Measurements from ENCODE around the gene IMPACT.

The IMPACT gene

DNA sequence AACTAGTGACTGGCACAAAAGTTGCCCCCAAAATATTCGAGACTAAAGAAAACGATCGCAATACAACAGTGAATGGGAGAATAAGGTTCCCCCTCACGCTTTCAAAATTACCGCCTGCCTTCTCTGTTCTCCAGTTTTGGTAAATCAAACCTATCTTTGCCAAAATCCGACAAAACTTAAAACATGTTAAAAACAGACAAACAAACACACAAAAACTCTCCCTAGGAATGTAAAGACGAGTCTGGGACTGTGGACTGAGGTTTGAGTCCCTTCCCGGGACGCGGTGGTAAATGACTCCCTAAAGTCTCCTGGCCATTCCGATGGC, 435 bp upstream of the IMPACT start:
- DNase-seq = no peak

DNA sequence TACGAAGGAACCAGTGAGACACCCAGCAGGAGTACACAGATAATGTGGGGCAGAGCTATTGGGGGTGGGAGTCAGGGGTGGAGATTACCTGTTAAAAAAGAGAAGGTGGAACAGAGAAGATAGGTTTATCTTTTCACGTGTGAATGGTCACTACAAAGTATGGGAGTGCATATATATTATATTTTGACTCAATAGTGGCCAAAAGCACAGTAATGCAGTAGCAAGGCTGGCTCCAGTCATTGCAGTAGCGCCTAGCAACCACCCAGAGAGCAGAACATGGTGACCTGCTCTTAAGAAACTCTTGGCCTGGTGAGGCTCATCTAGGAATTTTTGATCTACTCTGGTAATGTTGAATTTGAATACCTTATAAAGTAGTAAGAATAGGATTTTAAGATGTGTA, 1.0 kb downstream of the IMPACT start:
- DNase-seq = no peak

DNA sequence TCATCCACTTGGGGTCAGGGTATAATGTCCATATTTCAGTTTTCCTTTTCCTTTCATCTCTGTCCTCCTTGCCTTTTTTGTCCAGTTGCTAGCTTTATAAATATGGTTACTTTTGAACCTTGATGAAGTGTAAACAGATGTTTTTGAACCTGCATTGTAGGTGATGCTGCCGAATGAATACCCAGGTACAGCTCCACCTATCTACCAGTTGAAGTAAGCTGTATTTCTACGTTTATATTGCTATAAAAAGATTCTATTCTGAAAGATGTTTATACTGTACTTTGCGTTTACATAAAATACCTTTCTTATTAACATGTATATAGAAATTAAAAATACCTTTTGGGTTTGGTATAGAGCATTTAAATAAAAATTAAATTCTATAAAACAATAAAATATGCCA, 2.2 kb downstream of the IMPACT start:
- DNase-seq = no peak

DNA sequence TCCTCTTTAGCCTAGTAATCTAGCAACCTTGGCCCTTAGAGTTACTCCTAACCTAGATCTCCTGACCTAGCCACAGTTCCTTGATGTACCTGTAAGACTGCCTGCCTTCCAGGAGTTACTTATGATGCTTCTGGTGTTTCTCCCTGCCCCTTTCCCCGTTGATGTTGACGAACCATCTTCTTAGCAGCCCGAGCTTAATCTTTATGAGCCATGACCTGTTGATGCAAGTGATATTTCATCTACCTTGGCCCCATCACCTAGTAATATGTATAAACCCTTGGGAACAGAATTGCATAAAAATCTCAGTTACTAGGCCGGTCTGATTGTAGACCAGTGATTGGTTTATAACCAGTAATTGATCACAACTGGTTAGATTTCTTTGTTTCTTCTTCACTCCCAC, 2.7 kb downstream of the IMPACT start:
- DNase-seq = no peak

DNA sequence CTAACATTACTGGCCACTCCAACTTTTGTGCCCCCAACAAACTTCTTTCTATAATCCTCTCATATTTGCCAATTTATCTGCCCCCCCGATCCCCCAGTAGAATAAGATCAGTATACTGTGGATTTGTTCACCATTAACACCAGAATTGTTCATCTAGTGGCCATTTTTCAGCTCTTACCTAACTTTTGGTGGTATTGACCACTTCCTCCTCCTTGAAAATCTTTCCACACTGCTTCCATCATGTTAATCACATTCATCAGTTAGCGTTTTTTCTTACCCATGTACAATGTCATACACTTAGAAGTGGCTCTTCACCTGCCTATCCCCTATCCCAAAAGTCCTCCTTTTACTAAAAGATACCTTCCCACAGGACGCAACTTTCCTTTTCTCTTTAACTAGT, 6.1 kb downstream of the IMPACT start:
- DNase-seq = no peak

DNA sequence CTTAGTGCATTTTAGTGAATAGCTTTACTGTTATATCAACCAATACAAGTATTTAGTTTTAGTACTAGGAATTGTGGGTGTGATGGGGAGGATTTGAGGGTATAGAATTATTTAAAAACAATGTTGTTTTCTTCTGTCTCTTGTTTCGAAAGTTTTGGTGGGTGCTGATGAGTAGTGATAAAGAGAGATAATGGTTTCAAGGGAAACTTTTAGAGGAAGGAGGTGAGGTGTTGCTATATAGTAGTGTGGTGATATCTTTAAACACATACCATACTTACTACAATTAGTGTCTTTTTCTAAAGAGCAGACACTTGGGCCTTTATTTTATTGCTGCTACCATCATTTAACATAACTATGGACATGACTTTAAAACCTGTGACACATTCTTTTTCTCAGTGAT, 10.5 kb downstream of the IMPACT start:
- no peak for DNase-seq

DNA sequence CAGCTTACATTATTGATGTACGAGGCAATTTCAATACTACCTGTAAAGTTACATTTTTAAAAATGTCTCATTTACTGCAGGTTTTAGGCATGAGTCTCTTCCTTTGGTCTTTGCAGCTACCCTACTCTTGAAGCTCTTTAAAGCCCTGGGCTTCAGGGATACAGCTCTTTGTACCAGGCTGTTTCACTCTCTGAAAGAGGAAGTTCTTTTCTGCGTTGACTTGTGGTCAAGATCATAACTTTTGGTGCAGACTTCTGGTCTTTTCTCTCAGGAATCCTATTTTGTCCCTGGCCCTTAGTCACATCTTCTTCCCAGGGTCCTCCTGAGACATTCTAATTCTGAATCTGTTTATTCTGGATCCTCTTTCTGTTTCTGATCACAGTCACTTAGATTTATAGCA, 17.4 kb downstream of the IMPACT start:
- peak; percentile 47 for DNase-seq

DNA sequence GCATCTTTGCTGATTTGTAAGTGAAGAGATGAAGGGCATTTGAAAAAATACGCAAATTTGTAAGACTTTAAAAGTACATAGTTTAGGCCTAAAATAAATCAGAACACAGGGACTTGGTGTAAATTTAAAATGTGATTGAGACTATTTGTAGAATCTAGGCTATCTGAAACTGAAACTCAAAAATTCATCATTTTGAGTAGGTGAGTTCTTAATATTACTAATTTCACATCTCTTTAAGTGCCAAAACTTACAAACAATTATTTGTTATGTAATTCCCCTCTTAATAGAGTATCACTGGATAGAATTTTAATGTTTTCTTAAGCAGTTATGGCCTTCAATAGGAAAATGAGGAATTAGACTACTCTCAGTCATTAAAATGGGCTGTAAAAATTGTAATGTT, 20.0 kb downstream of the IMPACT start:
- DNase-seq = no peak

DNA sequence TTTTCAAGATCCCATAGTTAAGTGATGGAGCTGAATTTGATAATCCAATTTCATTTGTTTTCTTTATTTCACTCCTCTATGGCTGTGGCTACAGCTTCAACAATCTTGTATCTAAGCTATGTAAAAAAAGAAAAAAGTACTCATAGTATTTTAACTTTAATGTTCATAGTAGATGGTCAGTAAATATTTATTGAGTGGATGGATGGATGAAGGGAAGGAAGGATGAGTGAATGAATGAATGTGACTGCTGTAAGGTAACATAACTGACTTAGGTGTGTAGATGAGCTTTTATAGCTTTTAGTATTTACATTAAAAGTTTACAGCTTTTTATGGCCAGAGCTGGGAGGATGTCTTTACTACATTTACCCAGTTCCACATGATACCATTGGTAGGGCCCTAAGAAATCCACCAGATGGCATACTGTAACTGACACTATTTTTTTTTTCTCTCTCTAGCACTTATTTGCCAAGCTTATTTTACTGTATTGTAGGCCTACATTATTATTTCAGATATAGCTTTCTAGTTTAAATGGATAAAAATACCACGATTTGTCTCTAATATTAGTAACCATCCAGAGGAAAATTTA, 20.6 kb downstream of the IMPACT start:
- no peak for DNase-seq

DNA sequence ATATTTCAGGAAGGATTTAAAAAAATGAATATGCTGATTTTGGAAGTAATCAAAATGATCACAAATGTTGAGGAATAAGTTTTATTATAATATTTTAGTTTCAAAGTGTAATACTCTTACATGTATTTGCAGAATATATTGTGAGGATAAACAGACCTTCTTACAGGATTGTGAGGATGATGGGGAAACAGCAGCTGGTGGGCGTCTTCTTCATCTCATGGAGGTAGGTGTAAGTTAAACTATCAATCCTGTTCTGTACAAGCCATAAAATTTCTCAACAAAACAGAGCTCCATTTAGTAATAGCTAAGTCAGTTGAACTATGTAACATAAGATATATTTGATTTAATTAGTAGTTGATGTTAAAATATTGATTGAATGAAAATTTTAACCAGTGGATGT, 21.5 kb downstream of the IMPACT start:
- DNase-seq = no peak

DNA sequence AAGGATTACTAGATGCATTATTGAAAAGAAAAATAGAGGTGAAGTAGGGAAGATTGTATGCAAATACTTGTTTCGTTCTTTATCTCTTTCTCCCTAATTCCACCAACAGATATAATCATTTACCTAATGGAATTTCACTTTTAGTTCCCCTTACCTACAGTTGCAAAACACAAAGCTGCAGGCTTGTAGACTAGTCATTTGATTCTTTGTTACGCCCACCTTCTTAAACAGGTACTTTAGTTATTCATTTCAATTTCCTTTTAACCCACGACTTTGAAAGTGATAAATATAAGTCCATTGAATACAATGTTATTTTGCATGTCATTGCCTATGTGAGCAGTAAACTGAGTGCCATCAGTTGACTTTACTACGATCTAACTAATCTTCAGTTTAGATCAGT, 30.1 kb downstream of the IMPACT start:
- DNase-seq = no peak

DNA sequence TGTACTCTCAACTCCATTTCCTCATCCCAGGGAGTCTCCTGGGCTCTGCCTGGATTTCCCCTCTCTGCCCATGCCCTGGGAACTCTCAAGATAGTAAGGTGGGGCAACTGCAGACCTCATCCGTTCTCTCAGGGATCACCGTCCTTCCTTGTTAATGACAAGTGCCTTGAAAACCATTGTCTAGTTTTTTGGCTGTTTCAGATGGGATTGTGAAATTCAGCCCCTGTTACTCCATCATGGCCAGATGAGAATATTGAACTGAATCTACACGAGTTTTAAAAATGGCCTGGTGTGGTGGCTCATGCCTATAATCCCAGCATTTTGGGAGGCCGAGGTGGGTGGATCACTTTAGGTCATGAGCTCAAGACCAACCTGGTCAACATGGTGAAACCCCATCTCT, 33.3 kb downstream of the IMPACT start:
- no peak for DNase-seq

DNA sequence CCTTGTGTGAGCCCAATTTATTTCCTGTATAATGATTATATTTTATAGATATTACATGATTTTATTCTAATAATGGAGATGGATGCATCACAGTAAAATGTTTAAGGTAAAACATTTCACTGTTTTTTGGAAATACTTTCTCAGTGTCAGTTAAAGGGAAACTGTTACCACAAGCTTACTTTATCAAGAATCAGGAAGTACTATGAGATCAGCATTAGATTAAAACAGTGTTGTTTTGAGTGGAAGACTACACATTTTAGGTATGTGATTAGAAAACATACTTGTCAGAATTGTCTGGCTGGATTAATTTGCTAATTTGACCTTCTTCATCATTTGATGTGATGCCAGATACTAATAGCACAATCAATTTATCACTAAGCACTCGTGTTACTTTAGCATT, 33.9 kb downstream of the IMPACT start, which contains the start of gene HRH4:
Gene HRH4, plus strand, starts transcription at position 250 of the 400 bp plus-strand sequence. Its CDS starts 92 bp downstream, at position 342.
- DNase-seq = no peak

DNA sequence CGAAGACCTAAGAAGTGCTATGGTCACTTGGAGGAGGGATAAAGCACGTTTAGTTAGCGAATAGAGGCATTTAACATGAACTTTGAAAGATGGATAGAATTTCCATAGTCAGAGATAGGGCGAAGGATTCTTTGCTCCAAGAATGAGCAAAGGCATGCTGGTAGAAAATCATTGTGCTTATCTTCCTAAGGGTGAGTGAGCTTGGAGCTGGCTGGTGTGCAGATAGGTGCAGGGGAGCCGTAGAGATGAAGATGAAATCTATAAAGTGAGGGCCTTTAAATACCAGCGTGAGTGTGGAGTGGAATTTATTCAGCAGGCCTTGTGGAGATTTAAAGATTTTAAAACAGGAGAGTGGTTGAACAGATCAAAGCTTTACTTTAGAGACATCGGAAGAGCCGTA, 35.5 kb downstream of the IMPACT start:
- DNase-seq = no peak

DNA sequence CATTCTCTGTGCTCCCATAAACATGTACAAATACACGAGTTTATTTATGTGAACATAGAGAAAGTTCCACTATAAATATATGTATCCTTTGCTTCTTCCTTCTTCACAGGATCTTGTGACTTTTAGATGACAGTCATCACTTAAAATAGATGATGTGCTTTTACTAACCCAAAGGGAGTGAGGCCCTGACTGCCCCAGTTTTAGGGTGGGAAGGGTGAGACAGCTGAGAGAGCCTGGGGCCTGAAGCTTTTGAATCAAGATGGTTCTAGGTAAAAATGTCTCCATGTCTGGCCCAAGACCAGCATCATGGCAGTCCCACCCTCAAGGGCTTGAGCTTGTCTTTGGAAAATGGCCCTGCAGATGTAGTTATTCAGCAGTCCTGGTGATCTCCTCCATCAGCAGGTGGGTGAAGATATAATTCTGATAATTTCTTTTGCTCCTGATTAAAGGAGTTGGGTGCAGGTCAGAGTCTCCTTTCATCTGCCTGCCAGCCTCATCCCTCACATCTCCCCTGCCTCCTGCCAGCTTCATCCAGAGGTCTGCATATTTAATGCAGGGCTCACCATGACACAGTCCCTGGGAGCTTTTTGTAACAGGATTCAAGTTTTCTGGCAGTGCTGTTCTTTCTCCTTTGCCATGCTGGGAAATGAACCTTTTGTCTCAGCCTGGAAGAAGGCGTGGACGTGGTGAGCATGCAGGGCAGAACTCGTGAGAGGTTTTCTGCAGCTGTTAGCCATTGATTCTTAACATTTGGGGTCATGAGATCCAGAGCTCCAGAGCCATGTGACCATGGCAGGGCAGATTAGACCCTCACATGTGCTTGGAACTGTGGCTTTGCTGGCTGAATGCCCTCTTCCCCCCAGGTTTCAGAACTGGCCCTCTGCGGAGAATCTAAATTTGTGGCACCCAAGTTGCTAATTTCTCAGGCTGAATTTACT, 36.6 kb downstream of the IMPACT start:
- DNase-seq = no peak

DNA sequence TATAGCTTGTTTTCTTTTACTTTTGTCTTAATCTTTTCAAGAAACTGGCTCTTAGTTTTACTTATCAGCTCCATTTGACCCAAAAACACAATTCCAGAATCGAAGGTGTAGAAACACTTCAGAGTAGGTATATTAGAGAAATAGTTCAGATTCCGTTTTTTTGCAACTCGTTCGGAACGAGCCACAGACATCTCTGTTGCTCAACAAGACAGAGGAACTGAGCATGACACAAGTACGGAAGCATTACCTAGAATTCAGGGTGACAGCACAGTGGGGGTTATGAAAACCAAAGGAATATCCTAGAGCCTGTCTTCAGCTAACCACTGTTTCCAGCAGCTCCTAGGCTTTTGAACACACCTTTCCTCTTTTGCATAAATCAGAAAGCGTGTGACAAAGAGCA, 39.0 kb downstream of the IMPACT start:
- DNase-seq = no peak

DNA sequence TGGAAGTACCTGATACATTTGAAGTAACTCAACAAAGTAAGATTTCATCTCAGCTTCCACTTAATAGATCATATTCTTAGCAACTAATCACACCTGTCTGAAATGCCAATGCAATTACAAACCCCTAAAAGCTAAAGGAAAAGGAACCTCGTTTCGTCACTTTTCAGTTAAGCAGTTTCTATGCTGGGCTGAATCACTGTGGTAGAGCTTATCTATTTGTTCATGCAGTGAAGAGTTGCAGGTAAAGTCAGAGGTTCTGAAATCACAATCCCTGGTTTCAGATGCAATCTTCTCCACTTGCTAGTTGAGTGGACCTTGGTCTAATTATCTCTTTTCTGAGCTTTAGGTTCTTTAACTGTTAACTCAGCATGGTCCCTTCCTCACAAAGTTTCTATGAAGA, 40.3 kb downstream of the IMPACT start:
- no peak for DNase-seq

DNA sequence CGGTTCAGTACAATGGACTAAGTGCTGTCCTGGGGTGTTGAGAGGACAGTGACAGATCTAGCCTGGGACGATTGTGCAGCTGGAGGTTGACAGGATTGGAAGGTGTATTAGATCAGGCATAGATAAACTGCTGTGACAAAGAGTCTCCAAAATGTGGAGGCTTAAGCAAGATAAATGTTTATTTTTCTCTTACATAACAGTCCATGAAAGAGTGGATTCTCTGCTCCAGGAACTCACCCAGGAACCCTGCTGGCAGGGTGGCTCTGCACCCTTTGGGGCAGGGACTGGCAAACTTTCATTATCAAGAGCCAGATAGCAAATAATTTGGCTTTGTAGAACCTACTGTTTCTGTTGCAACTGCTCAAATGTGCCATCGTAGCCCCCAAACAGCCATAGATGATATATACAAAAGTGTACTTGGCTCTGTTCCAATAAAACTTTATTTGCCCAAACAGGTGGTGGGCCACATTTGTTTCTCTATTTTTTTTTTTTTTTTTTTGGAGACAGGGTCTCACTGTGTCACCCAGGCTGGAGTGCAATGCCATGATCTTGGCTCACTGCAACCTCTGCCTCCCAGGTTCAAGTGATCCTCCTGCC, 43.6 kb downstream of the IMPACT start:
- no peak for DNase-seq

DNA sequence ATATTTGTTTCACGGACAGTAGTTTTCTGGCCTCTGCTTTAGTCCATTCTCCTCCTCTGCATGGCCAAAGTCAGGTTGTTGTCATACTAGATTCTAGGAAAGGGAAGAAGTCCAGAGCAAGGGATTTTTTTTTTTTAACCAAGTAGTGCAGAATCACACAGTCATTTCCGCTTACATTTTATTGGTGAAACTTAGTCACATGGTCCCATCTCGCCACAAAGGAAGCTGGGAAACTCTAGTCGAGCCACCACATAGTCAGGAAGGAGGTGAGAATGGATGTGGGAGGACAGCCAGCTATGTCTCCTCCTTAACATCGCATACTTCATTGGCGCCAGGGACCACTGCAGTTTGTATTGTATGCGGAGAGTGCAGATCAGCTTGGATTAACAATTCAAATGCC, 44.3 kb downstream of the IMPACT start:
- DNase-seq = no peak

DNA sequence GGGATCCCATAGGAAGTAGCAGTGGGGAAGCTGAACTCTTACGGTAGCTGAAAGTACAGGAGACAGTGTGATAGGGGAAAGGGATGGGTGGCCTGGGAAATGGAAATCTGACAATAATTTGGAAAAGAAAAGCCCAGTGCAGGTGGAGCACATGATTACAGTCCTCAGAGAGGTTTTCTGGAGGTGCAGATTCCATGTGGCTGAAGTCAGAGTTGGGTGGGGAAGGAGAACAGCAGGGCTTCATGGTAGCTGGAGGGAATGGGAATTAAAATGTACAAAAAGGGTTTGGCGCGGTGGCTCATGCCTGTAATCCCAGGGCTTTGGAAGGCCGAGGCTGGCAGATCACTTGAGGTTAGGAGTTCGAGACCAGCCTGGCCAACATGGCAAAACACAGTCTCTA, 46.1 kb downstream of the IMPACT start:
- no peak for DNase-seq

DNA sequence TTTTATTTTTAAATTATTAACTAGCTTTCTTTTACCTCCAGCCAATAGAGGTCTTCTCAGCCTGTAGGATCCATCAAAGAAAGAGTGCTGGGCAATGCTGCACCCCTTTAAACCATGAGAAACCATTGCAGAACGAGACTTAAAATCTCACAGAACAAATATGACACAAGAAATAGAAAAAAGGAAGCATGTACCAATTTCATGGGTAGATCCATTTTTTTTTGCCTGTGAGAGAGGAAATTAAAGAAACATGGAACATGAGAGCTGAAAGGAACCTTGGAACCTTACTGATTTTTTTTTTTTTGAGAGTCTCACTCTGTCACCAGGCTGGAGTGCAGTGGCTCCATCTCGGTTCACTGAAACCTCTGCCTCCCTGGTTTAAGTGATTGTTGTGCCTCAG, 47.9 kb downstream of the IMPACT start:
- no peak for DNase-seq

DNA sequence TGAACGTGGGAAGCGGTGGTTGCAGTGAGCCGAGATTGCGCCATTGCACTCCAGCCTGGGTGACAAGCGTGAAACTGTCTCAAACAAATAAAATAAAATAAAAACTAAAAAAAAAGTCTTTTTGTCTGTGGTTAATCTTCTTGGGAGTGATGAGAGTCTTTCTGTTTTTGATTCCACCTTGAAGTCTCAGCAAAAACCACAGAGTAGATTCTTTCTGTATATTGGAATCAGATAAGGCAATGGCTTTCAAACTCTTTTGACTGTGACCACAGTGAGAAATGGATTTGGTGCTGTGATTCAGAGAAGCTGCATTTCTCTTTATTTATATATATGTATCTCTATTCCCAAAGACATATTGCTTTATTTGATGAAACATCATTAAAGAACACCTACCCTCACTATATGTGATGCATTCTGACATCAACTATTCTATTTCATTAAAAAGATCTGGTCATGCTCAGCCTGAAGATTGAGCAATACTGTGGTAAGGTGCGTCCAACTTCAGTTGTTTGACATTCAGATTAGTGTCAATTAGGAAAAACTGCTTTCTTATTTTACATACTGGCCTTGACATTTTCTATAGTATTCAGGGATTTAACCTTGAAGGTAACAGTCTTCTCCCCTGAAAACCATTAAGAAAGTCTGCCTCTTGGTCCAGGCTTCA, 49.6 kb downstream of the IMPACT start:
- no peak for DNase-seq

DNA sequence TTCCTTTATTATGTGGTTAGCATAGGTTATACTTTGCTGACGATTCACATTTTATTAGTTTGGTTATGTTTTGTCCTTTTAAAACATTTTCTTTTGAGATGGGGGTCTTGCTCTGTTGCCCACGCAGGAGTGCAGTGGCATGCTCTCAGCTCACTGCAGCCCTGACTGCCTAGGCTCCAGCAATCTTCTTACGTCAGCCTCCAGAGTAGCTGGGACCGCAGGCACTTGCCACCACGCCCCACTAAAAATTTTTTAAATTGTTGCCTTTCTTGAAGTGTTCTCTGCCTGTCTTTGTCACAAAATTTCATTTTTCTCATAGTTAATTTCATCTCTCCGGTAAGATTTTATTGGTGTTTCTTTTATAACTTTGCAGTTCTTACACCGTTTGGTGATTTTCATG, 52.9 kb downstream of the IMPACT start:
- DNase-seq = no peak

DNA sequence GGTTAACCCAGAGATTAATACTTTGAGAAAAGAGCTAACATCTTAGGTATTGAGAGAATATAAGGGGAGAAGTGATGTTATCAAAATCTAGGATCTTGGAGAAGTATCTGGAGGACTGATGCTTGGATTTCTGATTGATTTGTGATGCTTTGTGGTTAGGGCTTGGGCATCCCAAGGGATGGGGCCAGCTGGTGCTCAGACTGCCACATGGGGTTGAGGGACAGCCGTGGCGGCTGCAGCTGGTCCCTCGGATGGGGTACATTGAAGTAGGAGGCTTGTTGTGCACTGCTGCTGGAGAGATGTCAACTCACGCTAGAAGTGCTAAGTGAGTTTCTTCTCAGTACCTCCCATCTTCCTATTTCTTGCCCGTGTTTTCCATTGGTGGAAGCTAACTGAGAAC, 56.4 kb downstream of the IMPACT start:
- no peak for DNase-seq
